T-helper 22 cell (primary cell): ENCODE measurements around the gene EBF3.

ENCODE experiments used
- DNase-seq: peaks from one replicate; pipeline ENCODE4 v3.0.0-alpha.2; 2020; ENCODE audit warnings: low read depth

Gene EBF3

DNA sequence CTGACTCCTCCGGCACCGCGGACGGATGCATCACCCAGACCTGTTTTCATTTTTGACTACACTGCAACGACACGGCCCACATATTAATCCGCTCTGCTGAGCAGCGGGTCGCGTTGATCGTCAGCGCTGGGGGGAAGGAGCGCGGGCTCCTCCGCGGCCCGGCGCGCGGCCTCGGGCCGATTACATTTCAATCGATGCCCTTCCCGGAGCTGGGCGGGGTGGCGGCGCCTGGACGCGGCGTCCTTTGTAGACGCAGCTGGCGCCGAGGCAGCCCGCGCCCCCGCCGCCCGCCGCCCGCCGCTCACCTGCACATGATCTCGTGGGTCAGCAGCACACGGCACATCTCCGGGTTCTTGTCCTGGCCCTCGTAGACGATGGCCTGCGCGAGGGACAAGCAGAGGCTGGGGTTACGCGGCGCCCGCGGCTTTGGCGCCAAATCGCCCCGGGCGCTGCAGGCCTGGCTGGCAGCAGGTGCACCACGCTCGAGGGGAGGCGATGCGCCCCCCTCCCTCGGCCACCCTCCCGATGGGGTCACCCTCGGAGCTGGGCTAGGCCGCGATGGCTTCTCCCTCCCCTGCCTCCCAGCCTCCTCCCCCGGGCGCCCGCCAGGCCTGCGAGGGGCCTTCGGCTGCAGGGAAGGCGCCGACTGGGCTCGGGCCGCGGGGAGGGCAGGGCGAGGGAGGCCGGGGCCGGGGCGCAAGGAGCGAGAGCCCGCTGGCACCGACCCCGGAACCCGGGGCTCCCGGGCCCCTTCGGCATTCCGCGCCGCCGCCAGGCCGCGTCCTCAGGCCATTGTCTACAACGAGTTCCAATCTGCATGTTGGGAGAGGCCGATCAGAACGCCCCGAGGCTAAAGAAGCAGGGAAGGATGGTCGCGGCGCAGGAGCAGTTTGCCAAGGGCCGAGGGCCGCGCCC is 5.2 kb downstream of the EBF3 start:
- DNase-seq, result no peak

DNA sequence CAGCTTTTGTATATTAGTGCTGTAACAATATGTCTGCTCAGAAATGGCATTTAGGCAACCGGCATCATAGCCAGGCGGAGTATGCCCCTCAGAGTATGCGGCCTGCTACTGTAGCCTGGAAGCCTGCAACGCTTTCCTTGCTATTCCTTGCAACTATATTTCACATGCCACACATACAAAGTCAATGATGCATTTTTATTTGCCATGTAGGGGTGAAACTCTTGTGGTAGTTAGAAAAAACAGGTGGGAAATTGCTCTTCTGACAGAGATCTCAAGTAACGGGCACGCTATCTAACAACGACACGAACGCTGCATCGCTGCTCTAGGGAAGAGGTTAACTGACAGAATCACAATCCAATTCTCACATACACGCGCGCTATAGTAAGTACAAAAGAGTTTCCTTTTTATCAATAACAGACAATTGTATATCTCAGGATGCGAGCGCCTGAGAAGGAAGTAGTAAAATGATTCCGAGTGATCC is 5.9 kb downstream of the EBF3 start:
- no peak for DNase-seq

DNA sequence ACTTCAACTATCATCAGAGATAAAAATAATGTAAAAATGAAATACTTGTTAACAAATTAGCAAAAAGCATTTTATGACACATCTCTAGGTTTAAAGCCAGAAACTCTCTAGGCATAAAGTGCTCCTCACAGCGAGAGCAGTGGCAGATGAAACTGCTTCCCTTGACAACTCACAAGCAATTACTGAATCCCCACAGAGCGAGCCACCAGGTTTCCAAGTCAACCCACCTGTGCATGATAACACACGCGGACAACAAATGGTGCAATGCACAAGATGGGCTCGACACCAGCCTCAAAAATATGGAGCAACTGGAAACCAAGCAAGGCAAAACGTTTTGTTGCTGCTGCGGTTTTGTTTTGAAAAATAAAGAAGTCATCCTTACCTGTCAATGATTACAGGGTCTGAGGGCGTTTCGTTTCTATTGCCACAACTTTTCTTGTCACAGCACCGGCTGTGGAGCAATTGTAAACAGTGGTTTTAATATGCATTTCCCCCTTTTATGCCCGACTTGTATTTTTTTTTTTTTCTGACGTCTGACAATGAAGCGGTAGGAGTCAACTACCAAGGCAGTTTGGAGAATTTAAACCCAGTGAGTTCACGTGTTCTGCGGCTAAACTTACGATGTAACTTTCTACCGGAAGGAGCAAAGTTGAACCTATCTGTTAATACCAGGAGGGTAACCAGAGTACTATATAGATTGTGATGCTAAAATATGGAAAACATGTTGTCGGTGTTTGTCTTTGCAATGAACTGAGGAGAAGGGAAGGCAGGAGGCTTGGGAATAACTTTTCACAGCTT is 7.0 kb downstream of the EBF3 start:
- DNase-seq, result no peak

DNA sequence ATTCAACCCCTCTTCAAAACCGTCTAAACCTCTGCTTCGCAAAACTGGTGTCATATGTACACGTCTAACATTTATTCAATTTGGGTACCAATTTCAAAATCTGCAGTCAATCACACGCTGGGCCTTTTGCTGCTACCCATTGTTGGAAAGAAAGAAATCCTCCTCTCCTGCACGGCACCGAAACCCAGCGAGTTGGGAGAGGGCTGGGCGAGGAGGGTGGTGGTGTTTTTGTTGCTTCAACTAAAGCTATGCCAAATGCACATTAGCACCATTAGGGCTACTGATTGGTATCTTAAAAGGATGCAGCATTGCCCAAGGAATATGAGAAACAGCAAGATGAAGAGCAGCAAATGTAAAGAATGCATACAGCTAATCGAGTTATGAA is 7.8 kb downstream of the EBF3 start:
- no peak for DNase-seq

DNA sequence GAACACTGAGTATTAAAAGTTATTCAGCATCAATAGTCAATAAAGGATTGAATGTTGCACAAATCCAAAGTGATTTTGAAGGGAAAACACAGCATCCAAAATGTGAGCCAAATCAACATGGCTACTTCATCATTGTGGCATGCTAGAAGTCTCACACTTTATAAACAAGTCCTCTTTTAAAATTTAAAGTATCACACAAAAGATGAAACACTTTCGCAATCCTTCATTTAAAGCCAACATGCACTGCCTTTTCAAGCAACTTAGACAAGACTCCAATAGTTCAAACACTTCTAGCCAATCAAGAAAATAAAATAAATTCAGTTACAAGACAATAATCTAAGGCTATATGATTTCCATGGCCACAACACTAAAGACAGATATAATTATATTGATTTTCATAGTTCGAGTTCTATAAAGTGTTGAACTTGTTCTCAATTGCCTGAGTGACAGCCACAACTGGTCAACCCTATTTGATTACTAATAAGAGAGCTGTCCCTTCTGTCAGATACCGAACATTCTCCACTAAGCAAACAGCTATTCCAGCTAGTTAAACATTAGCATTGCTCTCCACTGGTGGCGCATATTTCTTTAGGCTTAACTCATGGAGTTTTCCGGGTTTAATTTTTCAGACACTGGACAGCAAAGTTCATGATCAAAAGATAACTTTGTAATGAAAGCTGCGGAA is 8.3 kb downstream of the EBF3 start:
- DNase-seq, result no peak

DNA sequence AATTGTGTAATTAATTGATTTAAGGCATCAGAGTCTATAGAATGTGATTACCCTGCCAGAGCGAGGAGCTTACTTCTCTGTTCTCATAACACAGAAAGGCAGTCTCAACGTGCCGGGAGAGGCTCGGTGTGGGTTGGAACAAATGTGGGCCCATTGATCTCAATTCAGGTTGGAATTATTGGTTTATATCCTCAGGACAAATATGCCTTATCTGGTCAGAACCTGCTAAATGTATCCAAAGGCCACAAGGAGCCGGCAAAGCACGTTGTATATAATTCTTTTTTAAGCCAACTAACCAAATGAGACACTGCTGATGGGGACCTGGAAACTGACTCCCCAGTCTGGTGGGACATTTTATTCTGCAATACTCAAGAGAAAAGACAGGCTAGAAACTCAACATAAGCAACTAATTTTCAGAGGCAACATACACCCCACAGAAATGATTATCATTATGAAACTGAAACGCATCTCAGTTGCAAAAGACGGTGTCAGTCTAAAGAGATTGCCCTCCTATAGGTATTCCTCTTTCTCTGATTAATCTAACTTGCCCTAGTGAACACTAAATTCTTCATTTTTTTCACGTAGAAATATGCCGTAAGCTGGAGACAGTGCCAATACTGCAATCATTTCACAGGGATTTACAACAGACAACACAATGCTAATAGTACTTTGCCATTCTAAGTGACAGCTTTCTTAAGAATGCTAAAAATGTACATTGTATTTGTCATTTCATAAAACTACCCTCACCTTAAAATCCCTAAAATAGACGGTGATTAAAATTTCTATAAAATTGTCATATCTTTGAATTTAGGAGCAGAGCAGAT is 9.4 kb downstream of the EBF3 start:
- no peak for DNase-seq

DNA sequence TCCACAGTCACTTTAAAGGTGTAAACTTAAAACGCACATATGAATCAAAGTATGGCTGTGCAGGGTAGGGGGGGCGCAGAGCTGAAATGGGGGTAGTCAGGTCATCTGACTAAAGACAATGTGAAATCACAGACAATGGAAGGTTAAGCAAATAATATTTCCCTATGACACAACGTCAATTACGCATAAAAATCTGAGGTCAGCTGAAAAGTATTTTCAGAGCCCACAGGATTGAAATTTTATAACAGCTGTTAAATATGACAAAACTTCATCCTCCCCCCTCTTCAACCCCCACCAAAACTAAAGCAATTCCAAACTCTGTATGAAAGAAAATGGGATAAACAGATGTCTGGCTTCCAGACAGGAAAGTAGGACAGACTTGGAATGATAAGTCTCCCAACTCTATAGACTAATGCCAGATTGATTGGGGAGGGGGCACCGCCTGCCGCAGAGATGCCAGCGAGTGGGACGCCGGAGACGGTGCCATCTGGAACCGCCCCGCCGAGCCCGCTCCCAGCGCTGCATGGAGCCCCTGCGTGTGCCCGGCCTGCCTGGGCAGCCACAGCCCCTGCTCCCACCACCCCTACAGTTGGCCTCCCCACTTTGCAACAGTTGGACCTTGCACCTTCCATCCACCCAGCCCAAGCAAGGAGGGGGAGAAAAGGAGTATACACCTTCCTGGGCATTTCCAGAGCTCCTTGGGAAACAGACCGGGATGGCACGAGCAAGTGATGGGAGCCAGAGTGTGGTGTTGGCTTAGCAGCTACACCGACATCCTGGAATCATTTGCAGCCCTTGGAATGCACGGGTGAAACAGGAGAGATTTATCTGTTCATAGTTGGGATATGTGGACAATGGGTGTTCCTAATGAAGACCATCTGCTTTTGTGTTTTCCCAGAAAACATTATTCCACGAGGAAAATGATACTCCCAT is 10.7 kb downstream of the EBF3 start:
- DNase-seq, result no peak

DNA sequence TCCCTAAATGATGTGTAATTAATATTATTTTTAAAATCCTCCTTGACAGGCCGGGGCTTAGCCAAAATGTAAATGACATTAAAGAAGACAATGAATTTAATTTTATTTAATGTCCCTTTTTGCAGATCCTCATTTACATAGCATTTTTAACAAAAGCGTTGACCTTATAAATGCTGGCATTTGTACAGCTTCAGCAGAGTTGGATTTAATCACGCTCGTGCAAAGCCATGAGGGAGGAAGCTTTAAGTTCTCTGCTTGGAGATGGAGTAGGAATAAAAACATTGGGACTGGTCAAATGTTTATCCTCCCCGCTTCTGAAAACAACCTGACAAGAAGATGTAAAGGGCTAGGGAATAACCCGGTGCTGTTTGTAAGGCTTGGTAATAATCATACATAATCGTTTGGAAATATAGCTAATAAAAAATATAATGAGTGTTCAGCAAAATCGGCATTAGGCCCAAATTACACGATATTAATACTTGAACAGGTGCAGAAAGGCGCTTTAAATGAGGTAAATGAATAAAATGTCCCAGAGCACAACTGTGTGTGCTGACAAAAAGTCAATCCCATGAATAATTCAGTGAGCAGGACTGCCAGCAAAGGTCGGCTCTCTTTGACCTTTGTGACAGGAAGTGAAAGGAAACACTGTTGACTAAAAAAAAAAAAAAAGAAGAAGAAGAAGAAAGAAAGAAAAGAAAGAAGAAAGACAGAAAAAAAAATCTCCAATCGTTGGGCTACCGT is 11.5 kb downstream of the EBF3 start:
- DNase-seq, result no peak

DNA sequence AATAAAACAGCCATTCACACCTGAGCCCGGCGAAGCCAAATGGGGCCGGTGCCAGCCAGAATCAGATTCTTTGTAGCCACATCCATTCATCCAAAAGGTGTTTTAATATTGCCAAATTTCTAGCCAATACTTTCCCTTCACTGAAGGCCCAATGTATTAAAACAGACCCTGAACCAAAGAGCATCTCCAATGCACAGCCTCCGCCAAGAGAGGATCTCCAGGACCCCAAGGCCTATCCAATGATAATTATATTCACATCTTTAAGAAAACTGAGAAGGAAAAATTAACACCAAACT is 12.2 kb downstream of the EBF3 start:
- DNase-seq, result no peak

DNA sequence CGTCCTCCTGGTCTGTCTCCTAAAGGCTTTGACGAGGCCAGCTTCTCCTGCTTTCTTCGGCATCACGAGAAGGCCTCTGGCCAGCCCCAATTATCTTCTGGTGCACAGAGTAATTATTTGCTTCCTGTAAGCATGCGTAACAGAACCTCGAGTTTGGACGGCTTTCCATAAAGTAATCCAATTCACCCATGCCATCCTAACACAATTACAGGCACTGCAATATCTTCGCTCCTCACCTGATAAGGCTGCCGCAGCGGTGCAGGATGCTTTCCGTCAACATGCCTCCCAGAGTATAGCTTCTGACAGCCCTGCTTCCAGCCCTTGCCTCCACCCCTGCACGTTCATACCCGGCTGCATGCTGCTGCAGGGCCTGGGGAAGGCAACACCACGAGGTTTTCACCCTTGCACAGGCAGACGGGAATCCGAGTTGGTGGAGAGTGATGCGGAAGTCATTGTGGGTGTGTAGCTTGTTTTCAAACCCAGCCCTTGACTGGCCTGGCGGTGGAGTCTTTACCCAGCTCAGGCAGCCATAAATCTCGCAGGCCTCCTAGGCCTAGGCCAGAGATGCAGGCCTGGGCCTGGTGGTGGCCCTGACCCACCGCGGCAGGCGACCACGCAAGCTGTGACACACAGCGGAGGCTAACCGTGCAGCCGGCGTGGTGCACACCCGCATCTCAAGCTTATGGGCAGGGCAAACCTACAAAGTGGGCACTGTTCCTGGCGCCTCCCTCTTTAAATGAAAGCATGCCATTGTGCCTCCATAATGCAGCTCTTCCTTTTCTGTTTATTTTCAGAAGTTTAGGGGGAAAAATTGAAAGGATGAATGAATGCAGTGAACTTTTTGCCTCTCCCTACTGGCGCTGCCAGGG is 12.7 kb downstream of the EBF3 start:
- DNase-seq, result no peak

DNA sequence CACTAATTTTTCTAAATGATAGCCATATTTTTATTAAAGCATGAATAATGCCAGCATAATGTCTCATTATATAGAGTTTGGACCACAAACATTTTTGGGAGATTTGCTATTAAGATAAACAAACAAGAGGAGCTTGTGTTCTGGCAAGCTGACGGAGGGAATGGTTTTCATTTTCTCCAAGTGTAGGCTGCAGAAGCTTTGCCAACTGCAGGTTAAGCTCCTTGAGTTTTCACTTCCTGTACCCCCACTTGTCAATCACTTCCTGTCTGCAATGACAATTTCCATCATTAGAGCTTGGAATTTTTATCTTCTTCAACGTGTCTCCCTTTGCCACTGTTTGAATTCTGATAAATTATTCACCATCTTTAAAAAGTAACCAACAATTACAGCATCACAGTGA is 13.4 kb downstream of the EBF3 start:
- no peak for DNase-seq

DNA sequence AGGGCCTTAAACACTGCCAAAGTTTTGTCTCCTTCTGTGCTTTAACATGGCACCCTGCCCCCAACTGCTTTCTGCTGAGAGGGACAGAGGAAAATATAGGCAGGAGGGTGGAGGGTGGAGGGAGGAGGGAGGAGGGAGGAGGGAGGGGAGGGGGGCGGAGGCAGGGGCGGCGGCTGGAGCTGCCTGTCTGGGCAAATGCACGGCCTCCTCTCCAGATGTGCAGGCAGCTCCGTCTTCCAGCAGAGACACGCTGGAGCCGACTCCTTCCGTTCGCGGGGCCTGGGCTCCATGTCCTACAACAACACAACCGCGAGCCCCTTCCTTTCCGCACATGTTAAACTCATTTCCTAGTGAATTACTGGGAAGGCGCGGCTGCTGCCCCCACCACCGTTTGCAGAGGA is 14.2 kb downstream of the EBF3 start:
- DNase-seq, result no peak

DNA sequence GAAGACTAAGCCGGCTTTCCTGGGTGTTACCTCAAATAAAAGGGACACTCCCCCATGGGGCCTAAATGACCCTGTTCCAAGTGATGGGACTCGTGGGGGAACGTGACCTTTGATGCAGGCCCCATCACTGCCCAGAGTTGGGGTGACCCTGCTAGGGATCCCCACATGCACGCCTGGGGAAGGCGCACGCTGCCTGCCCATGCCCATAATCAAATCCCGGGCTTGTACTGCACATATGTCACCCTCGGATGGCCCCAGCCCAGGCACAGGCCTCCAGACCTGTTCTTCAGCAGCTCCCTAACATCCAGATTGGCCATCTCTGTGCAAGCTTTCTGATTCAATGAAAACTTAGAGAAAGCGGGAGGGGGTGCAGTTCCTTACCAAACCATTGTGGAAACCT is 14.7 kb downstream of the EBF3 start:
- no peak for DNase-seq

DNA sequence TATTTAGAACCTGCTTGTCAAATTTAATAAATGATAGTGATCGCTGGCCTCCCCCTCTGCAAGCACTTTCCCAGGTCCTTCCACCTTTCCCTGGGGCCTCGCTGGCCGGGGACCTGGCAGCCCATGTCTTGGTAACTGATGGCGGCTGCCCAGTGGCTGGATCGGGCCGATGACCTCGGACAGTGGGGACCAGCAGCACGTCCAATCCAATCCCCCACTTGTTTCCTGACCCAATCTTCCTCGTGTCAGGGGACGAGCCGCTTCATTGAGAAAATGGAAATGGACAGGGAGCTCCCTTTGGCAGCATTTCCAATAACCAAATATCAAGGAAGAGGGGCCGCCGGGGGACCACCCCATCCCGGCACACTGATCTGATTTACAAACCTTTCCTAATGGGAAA is 17.2 kb downstream of the EBF3 start:
- no peak for DNase-seq

DNA sequence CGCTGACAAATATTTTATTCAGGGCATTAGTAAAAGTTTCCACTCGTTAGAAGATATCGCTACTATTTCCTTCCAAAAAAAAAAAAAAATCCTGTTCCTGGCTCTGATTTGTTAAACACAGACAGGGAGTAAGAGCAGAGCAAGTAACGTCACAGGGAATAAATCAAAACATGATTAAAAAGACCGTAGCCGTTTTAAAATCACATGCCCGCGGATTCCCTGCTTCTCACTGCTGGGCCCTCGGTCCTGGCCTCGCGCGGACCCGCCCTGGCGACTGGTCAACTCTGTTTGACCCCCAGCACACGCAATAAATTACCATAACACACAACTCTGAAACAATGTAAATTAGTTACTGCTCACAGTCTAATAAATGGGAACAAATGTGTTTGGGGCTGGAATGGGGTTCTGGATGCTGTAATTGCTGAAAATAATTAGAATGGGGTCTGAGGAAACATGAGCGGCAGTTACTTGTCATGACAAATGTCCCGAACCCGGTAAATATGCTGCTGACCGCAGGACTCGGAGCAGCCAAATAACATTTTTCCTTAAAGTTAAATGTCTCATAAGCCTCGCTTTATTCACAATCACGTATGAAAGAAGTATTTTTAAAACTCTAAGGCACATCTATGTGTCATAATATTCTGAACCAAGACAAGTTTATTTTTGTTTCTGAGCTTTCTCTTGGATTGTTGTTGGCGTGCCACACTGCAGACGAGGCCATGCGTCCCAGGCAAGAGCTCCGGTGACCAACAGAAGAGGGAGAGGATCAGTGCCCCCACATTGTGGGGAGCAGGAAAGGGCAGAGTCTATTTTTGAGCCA is 17.9 kb downstream of the EBF3 start:
- DNase-seq, result no peak

DNA sequence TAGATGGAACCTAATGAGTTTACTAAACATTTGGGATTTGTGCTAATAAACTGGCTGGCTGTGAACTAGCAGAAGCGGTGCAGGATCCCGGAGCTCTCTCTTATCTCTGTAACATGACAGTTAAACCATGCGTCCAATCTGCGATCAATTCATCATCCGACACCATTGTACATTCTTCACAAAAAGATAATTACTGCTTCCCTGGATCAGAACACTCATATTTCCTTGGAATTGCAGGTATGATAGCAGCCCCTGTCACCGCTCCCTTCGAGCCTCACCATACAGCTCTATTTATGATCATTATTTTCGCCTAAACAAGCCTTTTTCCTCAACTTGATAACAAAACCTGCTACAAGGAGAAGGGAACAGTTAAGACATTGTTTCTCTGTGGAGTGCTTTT is 18.5 kb downstream of the EBF3 start:
- DNase-seq, result no peak

DNA sequence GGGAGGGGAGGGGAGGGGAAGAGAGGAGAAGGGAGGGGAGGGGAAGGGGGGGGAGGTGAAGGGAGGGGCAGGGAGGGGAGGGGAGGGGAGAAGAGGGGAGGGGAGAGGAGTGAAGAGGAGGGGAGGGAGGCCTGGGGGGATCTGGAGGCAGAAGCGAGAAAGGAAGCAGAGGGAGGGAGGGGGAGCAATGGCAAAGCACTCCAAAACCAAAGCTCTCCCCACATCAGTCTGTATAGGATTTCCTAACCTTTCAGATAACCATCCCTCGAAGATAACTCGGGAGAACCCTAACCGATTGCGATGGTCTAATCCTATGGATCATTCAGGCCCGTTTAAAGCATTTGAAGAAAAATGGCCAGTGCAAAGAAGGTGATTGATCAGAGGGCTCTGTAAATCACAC is 19.0 kb downstream of the EBF3 start:
- no peak for DNase-seq

DNA sequence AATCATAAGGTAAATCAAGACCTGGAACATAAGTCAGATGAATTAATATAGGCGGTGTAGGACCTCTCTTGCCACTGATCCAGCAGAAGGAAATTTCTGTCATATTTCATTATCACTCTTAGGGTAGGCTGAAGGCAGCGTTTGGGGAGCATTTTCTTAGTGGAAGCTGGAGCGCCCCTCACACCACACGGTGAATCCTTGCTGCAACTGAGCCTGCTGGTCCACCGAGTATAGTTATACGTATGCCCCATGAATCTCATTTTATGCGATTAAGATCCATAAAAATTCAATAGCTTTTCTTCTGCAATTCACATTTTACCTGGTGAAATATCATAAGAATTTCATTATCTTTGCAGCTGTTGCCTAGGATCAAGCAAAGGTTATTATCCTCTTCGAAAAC is 19.6 kb downstream of the EBF3 start:
- no peak for DNase-seq
